Activated CD4-positive, alpha-beta T cell treated with anti-CD3 and anti-CD28 coated beads for 36 hours (primary cell): ENCODE data around the gene BTG2. TPM values are rescaled to one million over a fixed set of nuclear protein-coding genes. Genes with fewer than 3 reads are reported as not detected.

ENCODE experiments used
- ATAC-seq: fragments of 200-7000 bp; cut with Tn5 transposase; one replicate; pipeline ENCODE4 v1.10.0; 2021; ENCODE audit warnings: mild to moderate bottlenecking, moderate library complexity
- CTCF ChIA-PET: fragments of 350-600 bp; sonication (Branson Sonifier 250); formaldehyde crosslinking; loops from one replicate; lab custom pipeline; 2021; ENCODE audit warnings: antibody characterized with exemption; lab: Charles Lee
- POLR2A ChIA-PET: fragments of 350-600 bp; sonication (Branson Sonifier 250); formaldehyde crosslinking; loops from one replicate; lab custom pipeline; 2021; ENCODE audit warnings: antibody characterized with exemption, inconsistent platforms; lab: Charles Lee
- DNase-seq: peaks from one replicate; pipeline ENCODE4 v3.0.0-alpha.2; 2020
- H3K27ac Mint-ChIP-seq: one replicate; pipeline ENCODE4 v1.8.0; 2021; ENCODE audit warnings: mixed read lengths
- H3K27me3 Mint-ChIP-seq: one replicate; pipeline ENCODE4 v1.8.0; 2021; ENCODE audit warnings: mixed read lengths
- H3K36me3 Mint-ChIP-seq: one replicate; pipeline ENCODE4 v1.8.0; 2021; ENCODE audit warnings: low read depth, mixed read lengths
- H3K4me1 Mint-ChIP-seq: one replicate; pipeline ENCODE4 v1.8.0; 2021; ENCODE audit warnings: mixed read lengths
- H3K4me3 Mint-ChIP-seq: one replicate; pipeline ENCODE4 v1.8.0; 2021; ENCODE audit warnings: mild to moderate bottlenecking, moderate library complexity, mixed read lengths
- H3K9me3 Mint-ChIP-seq: one replicate; pipeline ENCODE4 v1.8.0; 2021; ENCODE audit warnings: low read depth, mixed read lengths
- intact Hi-C, 2 experiments: fragments of 100-400 bp; cut with DNase I in 1 of 2; cut with micrococcal nuclease in 1 of 2; formaldehyde crosslinking; loops; one replicate each; pipeline versions ENCODE4 v1.14.2 to v1.15.1; 2022 to 2024; cut with DNase I, micrococcal nuclease
- total RNA-seq, 2 experiments: library from RNA; stranded (reverse); gene quantifications; one replicate each; pipeline ENCODE4 v1.2.3, GENCODE V29; 2021

Gene BTG2
- total RNA-seq, 2 experiments from 2014 or later, result 114 to 142 TPM

GRCh38 chr1:203283597-203283996, 21.7 kb upstream of the BTG2 start:
- Mint-ChIP-seq H3K4me1 (peaks cover 48% of the 10 kb centered on the region), H3K4me3 (no peak overlapping the region), H3K27me3 (no peaks in the 10 kb centered on the region), H3K9me3 (no peaks in the 10 kb centered on the region), H3K36me3 (peaks cover 5% of the 10 kb centered on the region), H3K27ac (no peak overlapping the region)
- ChIA-PET POLR2A (interaction anchor here (1.0 kb wide), 1 partner anchor 23 kb away, joined by 3 read pairs; no protein-coding TSS in a partner anchor), CTCF (interaction anchor here (0.6 to 12.6 kb wide), 10 partner anchors 8 to 385 kb away, joined by 3 to 125 read pairs (median 4); no protein-coding TSS in a partner anchor)
- no peak for DNase-seq
- ATAC-seq, result no peak
- intact Hi-C loops, result no loop called here

- intact Hi-C loops, result loop anchor here in 1 of 2 experiments (5.0 kb wide), 1 partner anchor 343 kb away; the partner anchor contains the start of gene ATP2B4
- ChIA-PET CTCF (interaction anchor here (0.7 to 12.6 kb wide), 10 partner anchors 9 to 386 kb away, joined by 3 to 150 read pairs (median 4); no protein-coding TSS in a partner anchor), POLR2A (interaction anchor here (8.9 kb wide), 1 partner anchor 23 kb away, joined by 207 read pairs; the partner anchor contains the start of gene BTG2)
- H3K4me1 Mint-ChIP-seq, result peaks cover 52% of the 10 kb centered on the region
- ATAC-seq (no peak), DNase-seq (no peak)
- no peak overlapping the region for H3K27ac Mint-ChIP-seq
- H3K36me3 Mint-ChIP-seq, result peaks cover 5% of the 10 kb centered on the region
- H3K9me3 Mint-ChIP-seq, result no peaks in the 10 kb centered on the region
- no peaks in the 10 kb centered on the region for H3K27me3 Mint-ChIP-seq
- H3K4me3 Mint-ChIP-seq, result no peak overlapping the region
Observed at GRCh38 chr1:203284411-203285123, 20.8 kb upstream of the BTG2 start.

GRCh38 chr1:203286161-203286984, 18.9 kb upstream of the BTG2 start:
- POLR2A ChIA-PET, result interaction anchor here (0.7 to 8.9 kb wide), 5 partner anchors 9 to 39 kb away, joined by 3 to 207 read pairs (median 5); partner anchors contain the start of gene BTG2
- intact Hi-C loops, result loop anchor here in 1 of 2 experiments (5.0 kb wide), 1 partner anchor 341 kb away; the partner anchor contains the start of gene ATP2B4
- no peaks in the 10 kb centered on the region for H3K9me3 Mint-ChIP-seq
- peak overlapping the region; percentile 98 for H3K27ac Mint-ChIP-seq
- DNase-seq (peak; percentile 28), ATAC-seq (no peak)
- peaks cover 62% of the 10 kb centered on the region for H3K4me1 Mint-ChIP-seq
- H3K36me3 Mint-ChIP-seq, result peaks cover 5% of the 10 kb centered on the region
- peak overlapping the region; percentile 78 for H3K4me3 Mint-ChIP-seq
- no peaks in the 10 kb centered on the region for H3K27me3 Mint-ChIP-seq
- CTCF ChIA-PET, result interaction anchor here (0.6 to 12.6 kb wide), 8 partner anchors 10 to 1393 kb away, joined by 3 to 150 read pairs (median 14); no protein-coding TSS in a partner anchor

- H3K4me1 Mint-ChIP-seq, result peaks cover 66% of the 10 kb centered on the region
- H3K4me3 Mint-ChIP-seq, result peak overlapping the region; percentile 78
- DNase-seq (peak; percentile 88), ATAC-seq (peak; percentile 39)
- intact Hi-C loops, result loop anchor here in 1 of 2 experiments (1.0 to 5.0 kb wide), 2 partner anchors 14 to 340 kb away; partner anchors contain the start of gene ATP2B4
- H3K27me3 Mint-ChIP-seq, result no peaks in the 10 kb centered on the region
- peaks cover 5% of the 10 kb centered on the region for H3K36me3 Mint-ChIP-seq
- CTCF ChIA-PET, result interaction anchor here (1.6 to 12.6 kb wide), 6 partner anchors 8 to 52 kb away, joined by 6 to 150 read pairs (median 38); no protein-coding TSS in a partner anchor
- H3K27ac Mint-ChIP-seq, result peak overlapping the region; percentile 98
- no peaks in the 10 kb centered on the region for H3K9me3 Mint-ChIP-seq
- POLR2A ChIA-PET, result interaction anchor here (0.7 to 8.9 kb wide), 5 partner anchors 13 to 37 kb away, joined by 3 to 207 read pairs (median 8); partner anchors contain the start of gene BTG2
Observed at GRCh38 chr1:203287109-203287893, 18.0 kb upstream of the BTG2 start.

- POLR2A ChIA-PET, result interaction anchor here (1.3 to 8.9 kb wide), 5 partner anchors 10 to 37 kb away, joined by 8 to 207 read pairs (median 28); partner anchors contain the start of gene BTG2
Observed at GRCh38 chr1:203287898-203288297, 17.4 kb upstream of the BTG2 start.

GRCh38 chr1:203288400-203288799, 16.9 kb upstream of the BTG2 start:
- ChIA-PET CTCF (interaction anchor here (1.6 to 12.6 kb wide), 8 partner anchors 9 to 51 kb away, joined by 6 to 150 read pairs (median 26); no protein-coding TSS in a partner anchor), POLR2A (interaction anchor here (0.6 to 8.9 kb wide), 8 partner anchors 11 to 112 kb away, joined by 3 to 207 read pairs (median 17); partner anchors contain the start of gene BTG2)
- Mint-ChIP-seq H3K9me3 (no peaks in the 10 kb centered on the region), H3K4me3 (peak overlapping the region; percentile 78), H3K36me3 (peaks cover 5% of the 10 kb centered on the region), H3K4me1 (peaks cover 70% of the 10 kb centered on the region), H3K27ac (peak overlapping the region; percentile 98), H3K27me3 (no peaks in the 10 kb centered on the region)
- intact Hi-C loops, result loop anchor here in 1 of 2 experiments (5.0 kb wide), 1 partner anchor 339 kb away; the partner anchor contains the start of gene ATP2B4
- no peak for ATAC-seq
- DNase-seq, result peak; percentile 24

More at GRCh38 chr1:203287898-203288297, 17.4 kb upstream of the BTG2 start:
- H3K27ac Mint-ChIP-seq, result peak overlapping the region; percentile 98
- intact Hi-C loops, result loop anchor here in 1 of 2 experiments (1.0 to 5.0 kb wide), 2 partner anchors 15 to 339 kb away; partner anchors contain the start of gene ATP2B4
- peak overlapping the region; percentile 78 for H3K4me3 Mint-ChIP-seq
- peaks cover 5% of the 10 kb centered on the region for H3K36me3 Mint-ChIP-seq
- CTCF ChIA-PET, result interaction anchor here (1.6 to 12.6 kb wide), 6 partner anchors 9 to 52 kb away, joined by 6 to 150 read pairs (median 38); no protein-coding TSS in a partner anchor
- no peak for ATAC-seq
- no peaks in the 10 kb centered on the region for H3K27me3 Mint-ChIP-seq
- H3K9me3 Mint-ChIP-seq, result no peaks in the 10 kb centered on the region
- H3K4me1 Mint-ChIP-seq, result peaks cover 66% of the 10 kb centered on the region
- no peak for DNase-seq

- DNase-seq, result peak; percentile 95
- Mint-ChIP-seq H3K27ac (peak overlapping the region; percentile 98), H3K36me3 (peaks cover 5% of the 10 kb centered on the region), H3K4me1 (peaks cover 73% of the 10 kb centered on the region), H3K27me3 (no peaks in the 10 kb centered on the region), H3K4me3 (peak overlapping the region; percentile 78), H3K9me3 (no peaks in the 10 kb centered on the region)
- ChIA-PET CTCF (interaction anchor here (0.7 to 12.2 kb wide), 16 partner anchors 10 to 385 kb away, joined by 3 to 150 read pairs (median 8); partner anchors contain the start of gene BTG2), POLR2A (interaction anchor here (0.6 to 8.9 kb wide), 14 partner anchors 9 to 363 kb away, joined by 3 to 207 read pairs (median 7); partner anchors contain the start of genes ATP2B4 and BTG2)
- ATAC-seq, result peak; percentile 73
- intact Hi-C loops, result loop anchor here (1.0 to 5.0 kb wide), 4 partner anchors 16 to 338 kb away; partner anchors contain the start of genes ATP2B4 (in 1 of the 2) and BTG2 (in 1 of the 2)
Observed at GRCh38 chr1:203289281-203289981, 15.9 kb upstream of the BTG2 start.

- peaks cover 77% of the 10 kb centered on the region for H3K4me1 Mint-ChIP-seq
- peaks cover 5% of the 10 kb centered on the region for H3K36me3 Mint-ChIP-seq
- peak overlapping the region; percentile 98 for H3K27ac Mint-ChIP-seq
- H3K4me3 Mint-ChIP-seq, result peak overlapping the region; percentile 78
- DNase-seq (no peak), ATAC-seq (no peak)
- ChIA-PET CTCF (interaction anchor here (0.6 to 12.2 kb wide), 18 partner anchors 10 to 789 kb away, joined by 3 to 150 read pairs (median 8); partner anchors contain the start of gene BTG2), POLR2A (interaction anchor here (0.6 to 8.9 kb wide), 12 partner anchors 9 to 1227 kb away, joined by 3 to 207 read pairs (median 8); partner anchors contain the start of genes ATP2B4 and BTG2)
- intact Hi-C loops, result loop anchor here (1.0 to 5.0 kb wide), 7 partner anchors 15 to 1122 kb away; partner anchors contain the start of genes BTG2 (in 2 of the 2), ATP2B4 (in 1 of the 2), KDM5B (in 1 of the 2) and LAX1 (in 1 of the 2)
- no peaks in the 10 kb centered on the region for H3K9me3 Mint-ChIP-seq
- no peaks in the 10 kb centered on the region for H3K27me3 Mint-ChIP-seq
Observed at GRCh38 chr1:203289982-203290260, 15.4 kb upstream of the BTG2 start.
